Measurements from ENCODE around the gene LCE2D. TPM values are rescaled to one million over a fixed set of nuclear protein-coding genes. Genes with fewer than 3 reads are reported as not detected.

LCE2D gene
- total and polyA plus RNA-seq, 2 of the 4 experiments (the other 2 are of a cell fraction), result not detected

DNA sequence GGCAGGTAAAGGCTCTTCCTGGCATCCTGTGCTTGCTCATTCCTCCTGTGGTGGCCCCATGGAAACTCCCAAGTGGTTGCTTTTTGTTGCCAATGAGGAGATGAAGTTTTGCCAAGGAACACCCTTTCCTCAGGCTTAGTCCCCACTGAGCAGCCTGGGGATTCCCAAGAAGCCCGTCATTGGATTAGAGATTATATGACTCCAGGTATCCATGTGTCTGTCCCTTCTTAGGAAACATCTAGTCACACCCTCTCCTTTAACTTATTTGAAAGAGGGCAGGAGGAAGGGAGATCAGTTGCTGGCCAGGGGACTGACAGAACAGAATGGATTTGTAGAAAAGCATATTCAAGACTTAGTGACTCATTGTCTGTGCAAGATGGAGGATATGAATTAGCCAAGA is 36.4 kb upstream of the LCE2D start:
- Histone ChIP-seq H2BK5ac (ENCODE audit: low read depth, low read length, poor library complexity, severe bottlenecking) (no peak overlapping the region), H3K4ac (ENCODE audit: low read depth, low read length) (no peak overlapping the region), H3K23ac (ENCODE audit: low read depth, low read length) (no peak overlapping the region), H4K8ac (ENCODE audit: low read depth in 2 of 2, low read length in 2 of 2) (no peak overlapping the region), H3K9me1 (ENCODE audit: insufficient read depth, low read length) (no peaks in the 10 kb centered on the region), H3K9me3 (ENCODE audit: control insufficient read depth, insufficient read depth, low read length) (peaks cover 3% of the 10 kb centered on the region; the same call in 1 of the 2 replicates), H2AK9ac (replicated peaks; ENCODE audit: low read depth, low read length, poor library complexity) (no peak overlapping the region), H2BK20ac (ENCODE audit: low read depth, low read length) (no peak overlapping the region), H2AK5ac (ENCODE audit: low read depth, low read length) (no peak overlapping the region), H3K56ac (ENCODE audit: extremely low read depth, insufficient read depth, low read length) (no peak overlapping the region), H3K27me3 (ENCODE audit: control insufficient read depth, insufficient read depth, low read length) (no peaks in the 10 kb centered on the region), H3K18ac (ENCODE audit: low read depth, low read length) (no peak overlapping the region), H3K4me3 (ENCODE audit: insufficient read depth, low read depth, low read length) (no peak overlapping the region), H3K79me1 (ENCODE audit: low read depth in 1 of 2, low read length in 2 of 2) (no peaks in the 10 kb centered on the region), H2AFZ (replicated peaks; ENCODE audit: low read length, poor library complexity) (no peak overlapping the region), H4K20me1 (ENCODE audit: insufficient read depth, low read length) (no peaks in the 10 kb centered on the region), H3K4me1 (ENCODE audit: control insufficient read depth, insufficient read depth, low read length) (no peaks in the 10 kb centered on the region), H4K5ac (ENCODE audit: low read depth, low read length) (no peak overlapping the region), H3K27ac (ENCODE audit: insufficient read depth, low read length) (no peak overlapping the region), H3K36me3 (ENCODE audit: control insufficient read depth, insufficient read depth, low read length) (no peaks in the 10 kb centered on the region), H2BK120ac (ENCODE audit: low read depth, low read length) (no peak overlapping the region), H3K9ac (ENCODE audit: low read depth, low read length) (no peak overlapping the region), H4K91ac (ENCODE audit: insufficient read depth, low read depth, low read length) (no peak overlapping the region), H3K4me2 (ENCODE audit: low read depth, low read length) (no peak overlapping the region), H2BK15ac (ENCODE audit: low read depth, low read length) (no peak overlapping the region), H3K14ac (replicated peaks; ENCODE audit: low read depth, low read length) (no peak overlapping the region)
- in situ Hi-C loops (cut with MboI; ENCODE audit: low sequenced_read_pairs), result loop anchor here (10.0 kb wide), 1 partner anchor 52 kb away; no protein-coding TSS in a partner anchor
- BruUV-seq (replicated peaks), result no TSS peak
- no CpG with 5 or more reads among the region's 1 CpG for WGBS, 2 experiments (ENCODE audit: extremely low coverage in 2 of 2, insufficient read length in 1 of 2)
- POLR2A ChIA-PET (ENCODE audit: unreplicated experiment), result no interaction called here
- ATAC-seq (ENCODE audit: low read depth), result no peak
- CTCF ChIA-PET, result no interaction called here
- no peak for DNase-seq
- dilution Hi-C loops (cut with HindIII; ENCODE audit: low sequenced_read_pairs, unreplicated experiment), result no loop called here
- intact Hi-C loops (cut with micrococcal nuclease), result no loop called here
- TF ChIP-seq FOS (IDR thresholded peaks at IDR 0.05; ENCODE audit: low read depth, low read length) (no peak), BHLHE40 (IDR thresholded peaks at IDR 0.05; ENCODE audit: low read depth, low read length) (no peak), RAD21 (IDR thresholded peaks at IDR 0.05; ENCODE audit: low read length) (no peak), CEBPB (IDR thresholded peaks at IDR 0.05; ENCODE audit: low read depth, low read length) (no peak), MAFK (IDR thresholded peaks at IDR 0.05; ENCODE audit: low read depth, low read length) (no peak)
- TF ChIP-seq, protein P1, sequence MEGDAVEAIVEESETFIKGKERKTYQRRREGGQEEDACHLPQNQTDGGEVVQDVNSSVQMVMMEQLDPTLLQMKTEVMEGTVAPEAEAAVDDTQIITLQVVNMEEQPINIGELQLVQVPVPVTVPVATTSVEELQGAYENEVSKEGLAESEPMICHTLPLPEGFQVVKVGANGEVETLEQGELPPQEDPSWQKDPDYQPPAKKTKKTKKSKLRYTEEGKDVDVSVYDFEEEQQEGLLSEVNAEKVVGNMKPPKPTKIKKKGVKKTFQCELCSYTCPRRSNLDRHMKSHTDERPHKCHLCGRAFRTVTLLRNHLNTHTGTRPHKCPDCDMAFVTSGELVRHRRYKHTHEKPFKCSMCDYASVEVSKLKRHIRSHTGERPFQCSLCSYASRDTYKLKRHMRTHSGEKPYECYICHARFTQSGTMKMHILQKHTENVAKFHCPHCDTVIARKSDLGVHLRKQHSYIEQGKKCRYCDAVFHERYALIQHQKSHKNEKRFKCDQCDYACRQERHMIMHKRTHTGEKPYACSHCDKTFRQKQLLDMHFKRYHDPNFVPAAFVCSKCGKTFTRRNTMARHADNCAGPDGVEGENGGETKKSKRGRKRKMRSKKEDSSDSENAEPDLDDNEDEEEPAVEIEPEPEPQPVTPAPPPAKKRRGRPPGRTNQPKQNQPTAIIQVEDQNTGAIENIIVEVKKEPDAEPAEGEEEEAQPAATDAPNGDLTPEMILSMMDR (conservative IDR thresholded peaks at IDR 0.05; ENCODE audit: low read depth, low read length), result no peak
- TF ChIP-seq, protein P2, sequence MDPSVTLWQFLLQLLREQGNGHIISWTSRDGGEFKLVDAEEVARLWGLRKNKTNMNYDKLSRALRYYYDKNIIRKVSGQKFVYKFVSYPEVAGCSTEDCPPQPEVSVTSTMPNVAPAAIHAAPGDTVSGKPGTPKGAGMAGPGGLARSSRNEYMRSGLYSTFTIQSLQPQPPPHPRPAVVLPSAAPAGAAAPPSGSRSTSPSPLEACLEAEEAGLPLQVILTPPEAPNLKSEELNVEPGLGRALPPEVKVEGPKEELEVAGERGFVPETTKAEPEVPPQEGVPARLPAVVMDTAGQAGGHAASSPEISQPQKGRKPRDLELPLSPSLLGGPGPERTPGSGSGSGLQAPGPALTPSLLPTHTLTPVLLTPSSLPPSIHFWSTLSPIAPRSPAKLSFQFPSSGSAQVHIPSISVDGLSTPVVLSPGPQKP (IDR thresholded peaks at IDR 0.05; ENCODE audit: borderline replicate concordance, low read depth, low read length), result no peak
